BLaER1 (cell line): ENCODE results near the gene ZNF99.
A peak's percentile ranks its signal among the peaks of the same experiment; 100 is the strongest.
"Not testable (repeated sequence)": the region's sequence is repeated elsewhere in the genome, so short reads cannot be mapped to it uniquely, and the experiment has no call there.

Source experiments
- H3K27ac ChIP-seq: shearing (Covaris generic); formaldehyde crosslinking; 2 replicates; pipeline ENCODE4 v1.8.1; 2022
- H3K27me3 ChIP-seq: shearing (Covaris generic); formaldehyde crosslinking; 2 replicates; pipeline ENCODE4 v1.8.1; 2022
- H3K36me3 ChIP-seq: shearing (Covaris generic); formaldehyde crosslinking; 2 replicates; pipeline ENCODE4 v1.8.1; 2022
- H3K4me1 ChIP-seq: shearing (Covaris generic); formaldehyde crosslinking; 2 replicates; pipeline ENCODE4 v1.8.1; 2022
- H3K4me2 ChIP-seq: shearing (Covaris generic); formaldehyde crosslinking; 2 replicates; pipeline ENCODE4 v1.8.1; 2022
- H3K4me3 ChIP-seq: shearing (Covaris generic); formaldehyde crosslinking; 2 replicates; pipeline ENCODE4 v1.8.1; 2022
- H3K9ac ChIP-seq: shearing (Covaris generic); formaldehyde crosslinking; 2 replicates; pipeline ENCODE4 v1.8.1; 2022
- H3K9me3 ChIP-seq: shearing (Covaris generic); formaldehyde crosslinking; 2 replicates; pipeline ENCODE4 v1.8.1; 2022
- H4K20me1 ChIP-seq: shearing (Covaris generic); formaldehyde crosslinking; 2 replicates; pipeline ENCODE4 v1.8.1; 2022
- Cebpa-rat ChIP-seq: shearing (Covaris generic); IDR thresholded peaks from 2 replicates; pipeline ENCODE4 v1.8.1; 2022

Gene ZNF99

DNA sequence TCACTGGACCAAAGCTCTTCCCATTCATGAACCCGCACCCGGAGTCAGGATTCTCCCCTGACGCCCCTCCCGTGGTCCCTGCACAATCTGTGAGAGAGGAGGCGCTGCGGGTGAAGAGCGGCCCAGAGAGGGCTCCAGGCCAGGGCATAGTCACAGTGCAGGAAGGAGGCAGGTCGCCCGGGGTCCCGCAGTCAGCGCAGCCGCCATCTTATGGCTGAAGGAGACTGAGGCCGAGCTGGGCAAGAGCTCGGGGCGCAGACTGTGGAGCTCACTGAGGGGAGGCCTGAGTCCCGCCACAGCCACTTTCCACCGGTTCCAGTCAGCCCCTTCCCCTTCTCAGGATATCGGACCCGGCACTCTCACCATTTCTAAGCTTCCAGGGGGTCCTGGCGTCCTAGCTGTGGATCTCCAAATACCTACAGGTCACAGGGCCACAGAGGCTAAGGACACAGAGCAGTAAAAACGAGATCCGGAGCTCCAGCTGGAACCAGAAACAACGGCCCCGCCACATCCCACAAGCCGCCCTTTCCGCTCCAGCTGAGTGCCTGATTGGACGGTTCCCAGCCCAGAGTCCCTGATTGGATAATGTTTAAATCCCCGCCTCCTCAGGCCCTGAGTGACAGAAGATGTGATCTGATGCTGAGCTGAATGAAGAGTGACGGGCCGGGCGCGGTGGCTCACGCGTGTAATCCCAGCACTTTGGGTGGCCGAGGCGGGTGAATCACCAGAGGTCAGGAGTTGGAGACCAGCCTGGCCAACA, at the start of gene ZNF99:
Gene ZNF99 (minus strand): TSS at position 501 of the 760 bp plus-strand sequence. CDS start 135 bp downstream, at position 366.
- Histone ChIP-seq H3K27me3 (no peaks in the 10 kb centered on the region), H3K27ac (no peak within 1 kb of the TSS), H3K9ac (no peak within 1 kb of the TSS), H3K9me3 (peaks cover 29% of the 10 kb centered on the region), H3K4me2 (no peak within 1 kb of the TSS), H3K4me3 (no peak within 1 kb of the TSS), H4K20me1 (no peaks in the 10 kb centered on the region), H3K36me3 (no peaks in the 10 kb centered on the region), H3K4me1 (no peaks in the 10 kb centered on the region)
- TF ChIP-seq Cebpa-rat, result no peak

- Histone ChIP-seq H3K36me3 (no peaks in the 10 kb centered on the region), H3K9ac (no peak within 1 kb of the TSS), H3K4me3 (no peak within 1 kb of the TSS), H3K4me2 (no peak within 1 kb of the TSS), H3K9me3 (peaks cover 61% of the 10 kb centered on the region), H3K27me3 (no peaks in the 10 kb centered on the region), H3K27ac (no peak within 1 kb of the TSS), H4K20me1 (no peaks in the 10 kb centered on the region), H3K4me1 (no peaks in the 10 kb centered on the region)
- TF ChIP-seq Cebpa-rat, result no peak
These were observed 48.2 kb upstream of the ZNF99 start, which contains the start of gene ZNF723 for GRCh38 chr19:22832031-22832762. ZNF723 (plus strand) TSS chr19:22832291; CDS start chr19:22832380, 89 bp downstream.

DNA sequence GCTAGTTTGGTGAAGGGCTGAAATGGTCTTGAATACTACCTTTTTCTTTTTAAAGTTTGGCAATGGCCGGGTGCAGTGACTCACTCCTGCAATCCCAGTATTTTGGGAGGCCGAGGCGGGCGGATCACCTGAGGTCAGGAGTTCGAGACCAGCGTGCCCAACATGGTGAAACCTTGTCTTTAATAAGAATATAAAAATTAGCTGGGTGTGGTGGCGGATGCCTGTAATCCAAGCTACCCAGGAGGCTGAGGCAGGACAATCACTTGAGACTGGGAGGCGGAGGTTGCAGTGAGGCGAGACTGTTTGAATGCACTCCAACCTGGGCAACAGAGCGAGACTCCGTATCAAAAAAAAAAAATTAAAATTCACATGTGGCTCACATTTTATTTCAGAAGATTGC, 47.3 kb upstream of the ZNF99 start:
- H3K4me1 ChIP-seq, result no peaks in the 10 kb centered on the region
- peaks cover 62% of the 10 kb centered on the region for H3K9me3 ChIP-seq
- no peak overlapping the region for H3K9ac ChIP-seq
- no peaks in the 10 kb centered on the region for H3K36me3 ChIP-seq
- H3K4me2 ChIP-seq, result no peak overlapping the region
- no peak overlapping the region for H3K27ac ChIP-seq
- no peak for TF ChIP-seq Cebpa-rat
- no peak overlapping the region for H3K4me3 ChIP-seq
- H4K20me1 ChIP-seq, result no peaks in the 10 kb centered on the region
- no peaks in the 10 kb centered on the region for H3K27me3 ChIP-seq

DNA sequence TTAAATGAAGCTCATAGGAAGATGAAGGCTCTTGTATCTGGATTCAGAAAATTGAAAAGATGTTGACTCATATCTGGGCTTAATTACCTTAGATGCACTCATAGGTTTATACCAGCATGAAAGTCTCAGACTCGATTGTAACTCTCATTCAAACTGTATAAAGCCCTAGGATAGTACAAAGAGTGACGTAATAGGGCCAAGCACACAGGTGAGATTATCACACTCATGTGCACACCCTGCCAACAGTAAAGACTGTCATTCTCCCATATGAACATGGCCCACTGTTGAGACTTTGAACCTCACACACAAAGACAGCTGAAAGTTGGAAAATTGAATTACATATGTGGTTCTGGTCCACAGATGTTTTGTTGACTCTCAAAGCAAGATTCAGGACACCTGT, 30.2 kb upstream of the ZNF99 start:
- Histone ChIP-seq H3K4me3 (no peak overlapping the region), H3K4me1 (no peaks in the 10 kb centered on the region), H3K27ac (no peak overlapping the region), H3K4me2 (no peak overlapping the region), H3K9ac (no peak overlapping the region), H3K36me3 (no peaks in the 10 kb centered on the region), H3K27me3 (no peaks in the 10 kb centered on the region), H4K20me1 (no peaks in the 10 kb centered on the region), H3K9me3 (0 out of 2 replicates have a peak, but pooled peaks cover 4% of the 10 kb centered on the region)
- TF ChIP-seq Cebpa-rat, result no peak

DNA sequence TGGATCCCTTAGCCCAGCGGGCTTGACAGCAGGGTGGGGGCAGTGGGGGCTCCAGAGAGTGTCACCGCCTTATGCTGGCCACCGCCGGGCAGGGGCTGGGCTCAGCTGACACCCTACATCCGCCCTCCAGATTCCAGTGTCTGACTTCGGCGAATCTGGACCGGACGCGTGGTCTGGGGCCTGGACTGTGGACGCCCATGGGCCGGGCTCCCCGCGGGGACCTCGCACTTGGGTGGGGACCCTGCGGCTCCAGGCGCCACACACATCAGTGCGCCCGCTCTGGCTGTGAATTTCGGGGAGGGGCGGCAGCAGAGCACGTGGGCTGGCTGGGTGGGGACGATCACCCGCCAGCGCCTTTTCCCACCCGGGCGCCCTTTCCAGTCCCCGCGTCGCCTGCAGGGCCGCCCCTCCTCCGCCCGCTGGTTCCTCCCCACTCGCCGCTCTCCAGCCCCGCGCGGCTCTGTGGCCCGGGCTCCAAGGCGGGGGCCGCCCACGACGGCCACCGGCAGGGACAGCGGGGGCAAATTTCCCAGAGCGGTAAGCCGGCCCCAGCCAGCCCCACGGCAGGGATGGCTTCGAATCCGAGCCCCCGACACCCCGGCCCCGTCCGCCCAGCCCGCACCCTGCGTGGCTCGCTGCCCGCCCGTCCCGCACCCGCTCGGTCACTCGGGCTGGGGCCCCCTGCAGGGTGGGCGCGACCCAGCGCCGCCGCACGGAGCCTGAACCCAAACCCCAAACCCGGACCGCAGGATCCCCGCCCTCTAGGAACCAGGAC, 23.3 kb upstream of the ZNF99 start:
- H3K4me3 ChIP-seq, result 0 out of 2 replicates have a peak overlapping the region, but pooled peaks have one; percentile 7
- H4K20me1 ChIP-seq, result no peaks in the 10 kb centered on the region
- H3K4me1 ChIP-seq, result no peaks in the 10 kb centered on the region
- no peak overlapping the region for H3K27ac ChIP-seq
- no peaks in the 10 kb centered on the region for H3K36me3 ChIP-seq
- peaks cover 50% of the 10 kb centered on the region for H3K9me3 ChIP-seq
- no peak for TF ChIP-seq Cebpa-rat
- no peak overlapping the region for H3K9ac ChIP-seq
- H3K27me3 ChIP-seq, result no peaks in the 10 kb centered on the region
- H3K4me2 ChIP-seq, result no peak overlapping the region

GRCh38 chr19:22806418-22806817, 22.5 kb upstream of the ZNF99 start:
- Histone ChIP-seq H3K27ac (no peak overlapping the region), H3K36me3 (no peaks in the 10 kb centered on the region), H3K4me1 (no peaks in the 10 kb centered on the region), H3K9ac (no peak overlapping the region), H3K27me3 (no peaks in the 10 kb centered on the region), H3K9me3 (peaks cover 57% of the 10 kb centered on the region), H3K4me2 (no peak overlapping the region), H3K4me3 (no peak overlapping the region), H4K20me1 (no peaks in the 10 kb centered on the region)
- TF ChIP-seq Cebpa-rat, result no peak

DNA sequence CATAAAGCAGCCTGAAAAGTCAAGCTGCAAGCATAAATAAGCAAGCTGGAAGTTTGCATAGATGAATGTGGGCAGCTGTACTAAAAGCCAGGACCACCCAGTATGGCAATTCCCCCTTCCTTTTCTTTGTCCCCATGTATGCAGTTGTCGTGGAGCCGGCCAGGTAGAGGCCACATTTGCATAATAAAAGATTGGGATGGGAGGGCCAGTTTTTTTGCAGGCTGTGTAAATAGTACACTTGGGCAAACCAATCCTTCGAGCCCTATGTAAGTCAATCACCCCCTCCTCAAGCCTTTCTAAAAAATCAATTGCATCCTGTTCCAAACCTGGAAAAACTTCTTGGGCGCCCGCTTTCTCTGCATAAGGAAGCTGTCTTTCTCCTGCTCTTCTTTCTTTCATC, 13.1 kb upstream of the ZNF99 start:
- Histone ChIP-seq H3K27ac (no peak overlapping the region), H4K20me1 (no peaks in the 10 kb centered on the region), H3K4me3 (no peak overlapping the region), H3K9me3 (peaks cover 34% of the 10 kb centered on the region), H3K9ac (no peak overlapping the region), H3K4me2 (no peak overlapping the region), H3K4me1 (no peaks in the 10 kb centered on the region), H3K27me3 (no peaks in the 10 kb centered on the region), H3K36me3 (no peaks in the 10 kb centered on the region)
- no peak for TF ChIP-seq Cebpa-rat

- not testable (repeated sequence) for H3K36me3 ChIP-seq, H3K27me3 ChIP-seq, H3K4me1 ChIP-seq, H3K9ac ChIP-seq, H4K20me1 ChIP-seq, H3K4me3 ChIP-seq, H3K4me2 ChIP-seq, H3K27ac ChIP-seq
- H3K9me3 ChIP-seq, result peaks cover 17% of the 10 kb centered on the region
These were observed 8.9 kb upstream of the ZNF99 start for GRCh38 chr19:22792863-22793262.

- H3K4me3 ChIP-seq, result no peak overlapping the region
- H3K27me3 ChIP-seq, result no peaks in the 10 kb centered on the region
- no peaks in the 10 kb centered on the region for H3K36me3 ChIP-seq
- H3K4me1 ChIP-seq, result no peaks in the 10 kb centered on the region
- H3K4me2 ChIP-seq, result no peak overlapping the region
- no peaks in the 10 kb centered on the region for H4K20me1 ChIP-seq
- no peak overlapping the region for H3K27ac ChIP-seq
- no peak for TF ChIP-seq Cebpa-rat
- no peak overlapping the region for H3K9ac ChIP-seq
- H3K9me3 ChIP-seq, result peaks cover 66% of the 10 kb centered on the region
These were observed 47.9 kb downstream of the ZNF99 start for GRCh38 chr19:22735911-22736645.
